ENCODE data around the gene MEF2C.

MEF2C gene

GRCh38 chr5:88688156-88688983, 194.6 kb downstream of the MEF2C start:
- DNase-seq: no peak
- intact Hi-C loops (cut with DNase I): loop anchor here (10.0 kb wide), 1 partner anchor 1274 kb away; the partner anchor contains the start of gene CCNH

GRCh38 chr5:88687373-88687911, 195.5 kb downstream of the MEF2C start:
- intact Hi-C loops (cut with DNase I): loop anchor here (10.0 kb wide), 1 partner anchor 1273 kb away; the partner anchor contains the start of gene CCNH
- peak in 30 of 42 donors; percentile 21 to 79 (median 62) for DNase-seq

- intact Hi-C loops (cut with DNase I): loop anchor here (10.0 kb wide), 1 partner anchor 1272 kb away; the partner anchor contains the start of gene CCNH
- peak in 2 of 42 donors; percentile 46 to 54 for DNase-seq
Observed at GRCh38 chr5:88686726-88687125, 196.3 kb downstream of the MEF2C start.

- intact Hi-C loops (cut with DNase I): loop anchor here (10.0 kb wide), 1 partner anchor 1271 kb away; the partner anchor contains the start of gene CCNH
- DNase-seq: peak in 2 of 42 donors; percentile 23 to 62
Observed at GRCh38 chr5:88685591-88686541, 197.1 kb downstream of the MEF2C start.

GRCh38 chr5:88683506-88684135, 199.4 kb downstream of the MEF2C start:
- DNase-seq: peak; percentile 68 to 93 (median 82)
- intact Hi-C loops (cut with DNase I): loop anchor here (5.0 to 10.0 kb wide), 2 partner anchors 781 to 1269 kb away; partner anchors contain the start of gene CCNH

GRCh38 chr5:88682881-88683361, 200.1 kb downstream of the MEF2C start:
- DNase-seq: peak in 2 of 42 donors; percentile 7 to 46
- intact Hi-C loops (cut with DNase I): loop anchor here (5.0 to 10.0 kb wide), 2 partner anchors 781 to 1268 kb away; partner anchors contain the start of gene CCNH

GRCh38 chr5:88682131-88682530, 200.9 kb downstream of the MEF2C start:
- intact Hi-C loops (cut with DNase I): loop anchor here (5.0 to 10.0 kb wide), 2 partner anchors 780 to 1267 kb away; partner anchors contain the start of gene CCNH

GRCh38 chr5:88681211-88681803, 201.7 kb downstream of the MEF2C start:
- peak in 3 of 42 donors; percentile 7 to 46 (median 8) for DNase-seq
- intact Hi-C loops (cut with DNase I): loop anchor here (5.0 to 10.0 kb wide), 2 partner anchors 779 to 1267 kb away; partner anchors contain the start of gene CCNH

More at GRCh38 chr5:88682131-88682530, 200.9 kb downstream of the MEF2C start:
- no peak for DNase-seq

- intact Hi-C loops (cut with DNase I): loop anchor here (5.0 to 10.0 kb wide), 2 partner anchors 778 to 1266 kb away; partner anchors contain the start of gene CCNH
- DNase-seq: peak in 41 of 42 donors; percentile 68 to 97 (median 92)
Observed at GRCh38 chr5:88680253-88681132, 202.5 kb downstream of the MEF2C start.

GRCh38 chr5:88679638-88680037, 203.3 kb downstream of the MEF2C start:
- intact Hi-C loops (cut with DNase I): loop anchor here (5.0 to 10.0 kb wide), 6 partner anchors 125 to 1265 kb away; partner anchors contain the start of gene CCNH
- peak in 12 of 42 donors; percentile 13 to 66 (median 36) for DNase-seq

GRCh38 chr5:88678770-88679381, 204.1 kb downstream of the MEF2C start:
- peak in 10 of 42 donors; percentile 24 to 58 (median 38) for DNase-seq
- intact Hi-C loops (cut with DNase I): loop anchor here (5.0 to 10.0 kb wide), 4 partner anchors 124 to 537 kb away; no protein-coding TSS in a partner anchor

GRCh38 chr5:88677943-88678769, 204.8 kb downstream of the MEF2C start:
- DNase-seq: peak in 33 of 42 donors; percentile 30 to 80 (median 64)
- intact Hi-C loops (cut with DNase I): loop anchor here (5.0 to 10.0 kb wide), 4 partner anchors 123 to 536 kb away; no protein-coding TSS in a partner anchor

- intact Hi-C loops (cut with DNase I): loop anchor here (5.0 to 10.0 kb wide), 4 partner anchors 123 to 535 kb away; no protein-coding TSS in a partner anchor
- DNase-seq: peak in 3 of 42 donors; percentile 1 to 44 (median 13)
Observed at GRCh38 chr5:88677376-88677895, 205.5 kb downstream of the MEF2C start.
